Small intestine (tissue), 7 donors: ENCODE measurements around the gene EGLN2. TPM values are rescaled to one million over a fixed set of nuclear protein-coding genes. Genes with fewer than 3 reads are reported as not detected.
A peak's percentile ranks its signal among the peaks of the same experiment; 100 is the strongest.
"Not testable (repeated sequence)": the region's sequence is repeated elsewhere in the genome, so short reads cannot be mapped to it uniquely, and the experiment has no call there.

Source experiments
- DNase-seq, 2 donors: peaks; one replicate each; pipeline versions ENCODE4 v3.0.0 to v3.0.0-alpha.2; 2013
- FAIRE-seq: peaks from 2 replicates; lab custom pipeline; 2012; peaks lifted over from hg19 to GRCh38; lab: Jason Lieb, UNC
- H3K27ac ChIP-seq, 3 donors: one replicate each; pipeline ENCODE4 v1.5.1; 2013; ENCODE audit warnings: low read length in 2 of 3, mild to moderate bottlenecking in 2 of 3, control low read depth in 1 of 3, inconsistent platforms in 1 of 3, low read depth in 1 of 3, moderate library complexity in 1 of 3
- H3K27me3 ChIP-seq, 3 donors: one replicate each; pipeline ENCODE4 v1.6.1; 2013; ENCODE audit warnings: low read length in 3 of 3, inconsistent platforms in 1 of 3; ENCODE audit not compliant: control insufficient read depth in 3 of 3, insufficient read depth in 3 of 3
- H3K36me3 ChIP-seq, 3 donors: one replicate each; pipeline ENCODE4 v1.6.1; 2013; ENCODE audit warnings: low read length in 3 of 3, inconsistent platforms in 1 of 3, low read depth in 1 of 3, mild to moderate bottlenecking in 1 of 3, moderate library complexity in 1 of 3; ENCODE audit not compliant: control insufficient read depth in 3 of 3, insufficient read depth in 2 of 3
- H3K4me1 ChIP-seq, 3 donors: one replicate each; pipeline ENCODE4 v1.6.1; 2013; ENCODE audit warnings: low read length in 2 of 3, inconsistent platforms in 1 of 3, low read depth in 1 of 3, mild to moderate bottlenecking in 1 of 3, moderate library complexity in 1 of 3; ENCODE audit not compliant: control insufficient read depth in 3 of 3, insufficient read depth in 2 of 3
- H3K4me3 ChIP-seq, 3 donors: one replicate each; pipeline ENCODE4 v1.5.1; 2013; ENCODE audit warnings: low read length in 3 of 3, control low read depth in 1 of 3, inconsistent platforms in 1 of 3, low read depth in 1 of 3, mild to moderate bottlenecking in 1 of 3, moderate library complexity in 1 of 3
- H3K9me3 ChIP-seq, 2 donors: one replicate each; pipeline ENCODE4 v1.6.1; 2013; ENCODE audit warnings: low read depth in 1 of 2, low read length in 1 of 2; ENCODE audit not compliant: control insufficient read depth in 2 of 2, insufficient read depth in 1 of 2
- WGBS, 3 donors: extraction: QIAGEN DNeasy Blood & Tissue Kit; methylation state at CpG; one replicate each; pipeline ENCODE4 v1.1.7; 2013; 5-methylcytosine and 5-hydroxymethylcytosine counted together
- polyA plus RNA-seq, 4 donors: library from polyadenylated mRNA; stranded (reverse) in 3 of 4; unstranded in 1 of 4; fragments of 200-250 nt in 3 of 4; fragments of 120-200 nt in 1 of 4; gene quantifications; one replicate each; pipeline versions ENCODE4 v1.2.1 to v1.2.3, GENCODE V29; 2013
- donor health status: healthy with polysubstance abuse.
- donor health status: control.
- donor health status: control.
- donor health status: Bipolar disorder and iron deficiency.
- donor health status: healthy.

Gene EGLN2
- polyA plus RNA-seq, 4 donors: 60.1 to 103 (median 81.3) TPM

- FAIRE-seq, H3K27me3 ChIP-seq, H3K9me3 ChIP-seq, H3K4me3 ChIP-seq: not testable (repeated sequence)
- WGBS, 3 donors: 48 to 62% (median 55%) methylated on average over 9 of the region's 9 CpGs
- Histone ChIP-seq H3K4me1 (peaks cover 0 to 40% (median 0%) of the 10 kb centered on the region in 3 donors), H3K27ac (peak overlapping the region in 2 of 3 donors; percentile 36 to 95), H3K36me3 (peaks cover 0 to 13% (median 2%) of the 10 kb centered on the region in 3 donors)
- DNase-seq: peak in 1 of 2 donors; percentile 67
Observed at GRCh38 chr19:40822704-40823553, 23.9 kb downstream of the EGLN2 start.

- Histone ChIP-seq H3K36me3 (peaks cover 0 to 14% (median 2%) of the 10 kb centered on the region in 3 donors), H3K4me1 (peaks cover 0 to 27% (median 0%) of the 10 kb centered on the region in 3 donors)
- WGBS, 3 donors: 84 to 90% (median 87%) methylated on average over 15 to 16 of the region's 16 CpGs
- not testable (repeated sequence) for H3K4me3 ChIP-seq, DNase-seq, H3K27ac ChIP-seq, H3K9me3 ChIP-seq, H3K27me3 ChIP-seq, FAIRE-seq
Observed at GRCh38 chr19:40824916-40825315, 25.9 kb downstream of the EGLN2 start.

- H3K36me3 ChIP-seq: peaks cover 0 to 14% (median 2%) of the 10 kb centered on the region in 3 donors
- DNase-seq, H3K9me3 ChIP-seq, FAIRE-seq, H3K27me3 ChIP-seq, H3K27ac ChIP-seq, H3K4me3 ChIP-seq: not testable (repeated sequence)
- 51 to 86% (median 53%) methylated on average over 2 to 5 of the region's 6 CpGs for WGBS, 3 donors
- H3K4me1 ChIP-seq: peaks cover 0 to 29% (median 0%) of the 10 kb centered on the region in 3 donors
Observed at GRCh38 chr19:40825460-40826095, 26.6 kb downstream of the EGLN2 start.

GRCh38 chr19:40826312-40826698, 27.3 kb downstream of the EGLN2 start:
- H3K36me3 ChIP-seq: peaks cover 0 to 14% (median 2%) of the 10 kb centered on the region in 3 donors
- not testable (repeated sequence) for H3K9me3 ChIP-seq, H3K27ac ChIP-seq, FAIRE-seq, H3K27me3 ChIP-seq, DNase-seq, H3K4me3 ChIP-seq
- WGBS, 3 donors: 74 to 94% (median 90%) methylated on average over 4 to 11 of the region's 14 CpGs
- peaks cover 0 to 35% (median 0%) of the 10 kb centered on the region in 3 donors for H3K4me1 ChIP-seq

GRCh38 chr19:40826699-40827385, 27.9 kb downstream of the EGLN2 start:
- not testable (repeated sequence) for H3K27ac ChIP-seq, DNase-seq, H3K9me3 ChIP-seq, H3K27me3 ChIP-seq, H3K4me3 ChIP-seq, FAIRE-seq
- Histone ChIP-seq H3K36me3 (peaks cover 0 to 14% (median 2%) of the 10 kb centered on the region in 3 donors), H3K4me1 (peaks cover 0 to 36% (median 0%) of the 10 kb centered on the region in 3 donors)
- 76 to 86% (median 84%) methylated on average over 29 of the region's 29 CpGs for whole genome bisulfite sequencing, 3 donors

- DNase-seq (no peak), FAIRE-seq (no peak)
- no peak overlapping the region for H3K4me3 ChIP-seq
- WGBS, 3 donors: 95 to 96% (median 96%) methylated on average over 22 of the region's 22 CpGs
- no peak overlapping the region for H3K27ac ChIP-seq
- H3K4me1 ChIP-seq: peaks cover 0 to 36% (median 0%) of the 10 kb centered on the region in 3 donors
- H3K36me3 ChIP-seq: peaks cover 0 to 14% (median 2%) of the 10 kb centered on the region in 3 donors
- no peaks in the 10 kb centered on the region for H3K9me3 ChIP-seq
- no peaks in the 10 kb centered on the region for H3K27me3 ChIP-seq
Observed at GRCh38 chr19:40827386-40828247, 28.6 kb downstream of the EGLN2 start.

- Histone ChIP-seq H3K27ac (no peak overlapping the region), H3K4me1 (peaks cover 0 to 32% (median 0%) of the 10 kb centered on the region in 3 donors), H3K4me3 (no peak overlapping the region), H3K9me3 (no peaks in the 10 kb centered on the region), H3K36me3 (peaks cover 0 to 14% (median 2%) of the 10 kb centered on the region in 3 donors), H3K27me3 (no peaks in the 10 kb centered on the region)
- DNase-seq: no peak
- FAIRE-seq: no peak
Observed at GRCh38 chr19:40829205-40829604, 30.2 kb downstream of the EGLN2 start.
